Neural crest cell (in vitro differentiated cells): ENCODE data around the gene MICAL2. TPM values are rescaled to one million over a fixed set of nuclear protein-coding genes. Genes with fewer than 3 reads are reported as not detected.

Source experiments
- DNase-seq: peaks from one replicate; pipeline ENCODE4 v3.0.0; 2021; ENCODE audit warnings: low read depth, mixed read lengths, low spot score
- H3K27ac Mint-ChIP-seq: one replicate; pipeline ENCODE4 v1.8.0; 2021; ENCODE audit warnings: mild to moderate bottlenecking, mixed read lengths; ENCODE audit not compliant: unreplicated experiment
- H3K27me3 Mint-ChIP-seq: 2 replicates; pipeline ENCODE4 v1.8.0; 2021; ENCODE audit warnings: low read depth, mild to moderate bottlenecking, mixed read lengths
- H3K36me3 Mint-ChIP-seq: 2 replicates; pipeline ENCODE4 v1.8.0; 2021; ENCODE audit warnings: low read depth, mild to moderate bottlenecking, mixed read lengths
- H3K4me1 Mint-ChIP-seq: 2 replicates; pipeline ENCODE4 v1.8.0; 2021; ENCODE audit warnings: mixed read lengths
- H3K4me3 Mint-ChIP-seq: one replicate; pipeline ENCODE4 v1.8.0; 2021; ENCODE audit warnings: mild to moderate bottlenecking, mixed read lengths
- H3K9me3 Mint-ChIP-seq: 2 replicates; pipeline ENCODE4 v1.8.0; 2021; ENCODE audit warnings: mixed read lengths
- CTCF ChIP-seq: fragments of 200-600 bp; sonication (generic); conservative IDR thresholded peaks from 2 replicates; pipeline ENCODE4 v1.5.0; 2021; ENCODE audit warnings: antibody characterized with exemption, mild to moderate bottlenecking
- total RNA-seq: library from RNA; stranded (reverse); gene quantifications from 2 replicates; pipeline ENCODE4 v1.2.1, GENCODE V29; 2021

The MICAL2 gene
- total RNA-seq, 1 donor from 2014 or later: 1.1 TPM

- Mint-ChIP-seq H3K4me1 (no peaks in the 10 kb centered on the region), H3K27me3 (no peaks in the 10 kb centered on the region), H3K4me3 (no peak overlapping the region), H3K9me3 (no peaks in the 10 kb centered on the region), H3K36me3 (no peaks in the 10 kb centered on the region), H3K27ac (peak overlapping the region; percentile 14)
- DNase-seq: no peak
- TF ChIP-seq CTCF: peak; percentile 13
Measured at GRCh38 chr11:12266943-12267342, 156.6 kb downstream of the MICAL2 start.

DNA sequence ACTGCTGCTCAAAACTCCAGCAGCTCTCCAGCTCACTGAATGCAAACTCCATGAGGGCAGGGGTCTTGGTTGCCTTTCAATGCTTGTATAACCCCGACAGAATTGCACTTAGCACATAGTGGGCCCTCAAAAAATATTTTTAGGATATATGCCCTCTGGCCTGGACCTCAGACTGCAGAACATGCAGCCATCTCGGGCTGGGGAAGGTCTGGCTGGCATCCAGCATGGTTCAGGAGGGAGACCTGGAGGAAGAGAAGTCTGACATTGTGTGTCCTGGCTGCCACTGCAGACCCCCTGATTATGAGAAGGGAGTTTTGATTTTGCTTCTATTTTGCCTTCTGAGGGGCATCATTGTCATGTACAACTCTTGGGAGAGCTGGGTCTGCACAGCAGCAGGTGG is 157.5 kb downstream of the MICAL2 start:
- no peak overlapping the region for H3K4me3 Mint-ChIP-seq
- H3K27me3 Mint-ChIP-seq: no peaks in the 10 kb centered on the region

GRCh38 chr11:12269104-12269441 is 158.7 kb downstream of the MICAL2 start:
- Mint-ChIP-seq H3K27me3 (no peaks in the 10 kb centered on the region), H3K4me3 (no peak overlapping the region), H3K36me3 (no peaks in the 10 kb centered on the region), H3K9me3 (no peaks in the 10 kb centered on the region), H3K27ac (no peak overlapping the region), H3K4me1 (no peaks in the 10 kb centered on the region)
- TF ChIP-seq CTCF: no peak
- DNase-seq: no peak

More for the DNA sequence above, 157.5 kb downstream of the MICAL2 start:
- TF ChIP-seq CTCF: no peak
- Mint-ChIP-seq H3K27ac (no peak overlapping the region), H3K4me1 (no peaks in the 10 kb centered on the region), H3K9me3 (no peaks in the 10 kb centered on the region), H3K36me3 (no peaks in the 10 kb centered on the region)
- DNase-seq: no peak

DNA sequence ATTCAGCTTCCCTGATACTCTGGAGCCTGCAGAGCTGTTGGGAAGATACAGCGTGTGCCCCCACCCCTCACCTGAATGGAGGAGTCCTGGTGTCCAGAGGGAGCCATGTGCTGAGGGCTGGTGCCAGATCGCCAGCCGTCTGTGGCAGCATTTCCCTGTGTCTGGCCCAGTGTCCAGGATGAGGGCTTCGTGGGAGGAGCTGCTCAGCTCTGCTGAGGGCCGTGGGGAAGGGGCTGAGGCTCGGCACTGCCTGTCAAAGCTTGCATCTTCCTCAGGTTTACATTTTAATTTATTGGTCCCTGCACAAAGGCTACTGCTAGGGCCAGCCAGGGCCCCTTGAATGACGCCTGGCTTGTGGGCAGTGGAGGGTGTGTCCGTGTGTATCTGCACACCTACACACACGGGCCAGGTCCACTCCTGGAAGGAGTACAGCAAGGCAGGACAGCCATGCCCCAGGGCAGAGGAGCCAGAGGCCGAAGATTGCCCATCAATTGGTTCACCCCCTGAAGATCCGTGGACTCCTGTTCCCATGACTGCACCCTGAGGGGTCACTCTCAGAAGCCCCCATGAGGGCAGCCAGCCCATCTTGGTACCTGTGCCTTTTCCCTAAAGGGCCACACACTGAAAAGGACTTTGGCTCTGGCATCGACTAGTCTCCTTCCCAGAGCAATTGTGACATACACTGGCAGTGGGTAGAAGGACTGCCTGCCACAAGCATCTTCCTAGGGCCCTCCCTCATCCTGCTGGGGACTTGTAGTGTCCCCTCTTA is 159.2 kb downstream of the MICAL2 start:
- Mint-ChIP-seq H3K9me3 (no peaks in the 10 kb centered on the region), H3K4me3 (no peak overlapping the region), H3K27ac (no peak overlapping the region), H3K4me1 (no peaks in the 10 kb centered on the region), H3K36me3 (no peaks in the 10 kb centered on the region), H3K27me3 (no peaks in the 10 kb centered on the region)
- no peak for DNase-seq
- no peak for TF ChIP-seq CTCF

DNA sequence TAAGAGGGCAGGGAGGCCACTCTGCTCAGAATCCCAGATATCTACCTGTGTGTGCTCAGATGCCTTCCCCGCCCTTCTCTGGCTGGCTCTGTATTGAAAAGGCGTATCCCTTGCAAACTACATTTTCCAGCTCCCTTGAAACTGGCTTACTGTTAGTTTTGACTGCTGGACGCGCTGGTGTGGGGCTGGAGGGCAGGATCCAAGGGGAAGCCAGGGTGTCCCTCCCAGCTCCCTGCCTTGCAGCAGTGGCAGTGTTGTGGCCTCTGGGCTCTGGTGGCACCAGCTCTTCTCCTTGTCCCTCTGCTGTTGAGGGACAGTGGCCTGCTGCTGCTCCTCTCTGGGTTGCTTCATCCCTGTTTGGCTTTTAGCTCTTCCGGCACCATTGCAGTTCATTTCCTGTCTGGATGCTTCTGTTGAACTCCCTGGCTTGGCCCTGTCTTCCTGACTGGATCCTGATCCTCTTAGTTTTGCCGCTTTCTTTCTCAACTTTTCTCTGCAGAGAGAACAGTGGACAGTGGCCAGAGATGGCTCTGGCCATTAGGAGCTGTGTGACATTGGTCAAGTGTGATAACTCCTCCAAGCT is 159.9 kb downstream of the MICAL2 start:
- H3K4me1 Mint-ChIP-seq: no peaks in the 10 kb centered on the region
- no peak for TF ChIP-seq CTCF
- no peaks in the 10 kb centered on the region for H3K36me3 Mint-ChIP-seq
- DNase-seq: no peak
- H3K27ac Mint-ChIP-seq: no peak overlapping the region
- H3K4me3 Mint-ChIP-seq: no peak overlapping the region
- H3K27me3 Mint-ChIP-seq: no peaks in the 10 kb centered on the region
- H3K9me3 Mint-ChIP-seq: no peaks in the 10 kb centered on the region
